HG03571 (cell line): ENCODE data around the gene DHRSX.
"Not testable (repeated sequence)": the region's sequence is repeated elsewhere in the genome, so short reads cannot be mapped to it uniquely, and the experiment has no call there.

Source experiments
- ATAC-seq: cut with Tn5 transposase; IDR thresholded peaks from one replicate; pipeline ENCODE4 v1.9.1; 2021; ENCODE audit not compliant: unreplicated experiment

The DHRSX gene

GRCh38 chrX:2477313-2477712 lies 23.5 kb downstream of the DHRSX start:
- not testable (repeated sequence) for ATAC-seq

GRCh38 chrX:2474963-2475726 lies 25.6 kb downstream of the DHRSX start:
- ATAC-seq, result no peak

GRCh38 chrX:2474280-2474962 lies 26.4 kb downstream of the DHRSX start:
- ATAC-seq, result no peak

- ATAC-seq, result not testable (repeated sequence)
Measured at GRCh38 chrX:2473064-2473463, 27.7 kb downstream of the DHRSX start.

- ATAC-seq, result no peak
Measured at GRCh38 chrX:2471641-2472040, 29.1 kb downstream of the DHRSX start.

GRCh38 chrX:2471126-2471525 lies 29.6 kb downstream of the DHRSX start:
- ATAC-seq, result not testable (repeated sequence)

GRCh38 chrX:2469852-2470251 lies 30.9 kb downstream of the DHRSX start:
- ATAC-seq, result not testable (repeated sequence)

- no peak for ATAC-seq
Measured at GRCh38 chrX:2469196-2469685, 31.5 kb downstream of the DHRSX start.

- ATAC-seq, result no peak
Measured at GRCh38 chrX:2468261-2469195, 32.2 kb downstream of the DHRSX start.

- ATAC-seq, result no peak
Measured at GRCh38 chrX:2466876-2467656, 33.7 kb downstream of the DHRSX start.

- no peak for ATAC-seq
Measured at GRCh38 chrX:2464677-2465166, 36.1 kb downstream of the DHRSX start.

- no peak for ATAC-seq
Measured at GRCh38 chrX:2463973-2464676, 36.7 kb downstream of the DHRSX start.

- ATAC-seq, result not testable (repeated sequence)
Measured at GRCh38 chrX:2463481-2463880, 37.3 kb downstream of the DHRSX start.

GRCh38 chrX:2462780-2463179 lies 38.0 kb downstream of the DHRSX start:
- no peak for ATAC-seq

GRCh38 chrX:2462074-2462473 lies 38.7 kb downstream of the DHRSX start:
- no peak for ATAC-seq

GRCh38 chrX:2461711-2462016 lies 39.1 kb downstream of the DHRSX start:
- no peak for ATAC-seq

- not testable (repeated sequence) for ATAC-seq
Measured at GRCh38 chrX:2460821-2461710, 39.7 kb downstream of the DHRSX start.

GRCh38 chrX:2460048-2460447 lies 40.7 kb downstream of the DHRSX start:
- ATAC-seq, result not testable (repeated sequence)

GRCh38 chrX:2458309-2458708 lies 42.5 kb downstream of the DHRSX start:
- no peak for ATAC-seq
